AG08396 (cell line): Measurements from ENCODE around the gene HACD2.
A peak's percentile ranks its signal among the peaks of the same experiment; 100 is the strongest.
"Not testable (repeated sequence)": the region's sequence is repeated elsewhere in the genome, so short reads cannot be mapped to it uniquely, and the experiment has no call there.

Source experiments
- DNase-seq: peaks from one replicate; pipeline ENCODE4 v3.0.0; 2012; ENCODE audit warnings: low spot score, mixed read lengths

The HACD2 gene

DNA sequence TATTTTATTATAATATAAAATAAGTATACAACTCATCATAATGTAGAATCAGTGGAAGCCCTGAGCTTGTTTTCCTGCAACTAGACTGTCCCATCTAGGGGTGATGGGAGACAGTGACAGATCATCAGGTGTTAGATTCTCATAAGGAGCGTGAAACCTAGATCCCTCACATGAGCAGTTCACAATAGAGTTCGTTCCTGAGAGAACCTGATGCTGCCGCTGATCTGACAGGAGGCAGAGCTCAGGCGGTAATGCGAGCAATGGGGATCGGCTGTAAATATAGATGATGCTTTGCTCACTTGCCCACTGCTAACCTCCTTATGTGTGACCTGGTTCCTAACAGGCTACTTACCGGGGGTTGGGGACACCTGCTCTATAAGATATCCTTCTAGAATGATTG is 26.8 kb upstream of the HACD2 start:
- DNase-seq = not testable (repeated sequence)

- DNase-seq = no peak
These were observed 26.2 kb upstream of the HACD2 start for GRCh38 chr3:123611082-123611481.

GRCh38 chr3:123610331-123610730 is 25.5 kb upstream of the HACD2 start:
- DNase-seq = no peak

DNA sequence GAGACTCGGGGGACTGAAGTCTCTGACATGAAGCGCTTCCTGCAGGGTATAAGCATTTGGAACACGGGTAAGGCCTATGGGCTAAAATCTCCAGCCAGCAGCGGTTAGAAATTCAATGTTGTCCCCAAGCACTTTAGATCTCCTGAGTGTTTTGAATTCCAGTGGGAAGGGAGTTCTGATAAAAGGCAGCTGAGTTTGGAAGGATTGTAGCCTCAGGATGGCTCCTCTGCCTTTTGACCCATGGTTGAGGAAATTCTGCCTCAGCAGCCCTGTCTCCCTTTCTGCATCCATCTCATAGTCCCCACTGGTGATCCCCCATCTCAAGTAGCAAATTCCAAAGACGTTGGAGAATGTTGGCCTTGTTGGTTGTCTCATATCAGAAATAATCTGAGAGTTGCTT is 24.2 kb upstream of the HACD2 start:
- DNase-seq = no peak

GRCh38 chr3:123608263-123608937 is 23.5 kb upstream of the HACD2 start:
- DNase-seq = no peak

DNA sequence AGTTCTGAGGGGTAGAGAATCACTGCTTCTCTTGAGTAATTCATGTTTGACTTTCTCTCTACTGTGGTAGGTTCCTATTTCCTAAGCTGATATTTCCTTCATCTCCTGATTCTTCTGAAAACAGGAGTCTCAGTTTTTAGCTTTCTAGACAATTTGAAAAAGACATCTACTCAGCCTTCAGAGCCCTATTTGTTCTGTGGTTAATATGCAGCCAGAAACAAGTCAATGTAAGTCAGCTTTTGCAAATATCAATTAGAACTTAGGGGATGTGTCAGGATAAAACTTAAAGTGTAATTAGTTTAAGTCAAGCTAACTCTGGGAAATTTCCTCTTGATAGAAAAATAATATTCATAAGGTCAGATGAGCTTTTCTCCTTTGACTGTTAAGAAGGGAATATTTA is 21.7 kb upstream of the HACD2 start:
- DNase-seq = no peak

- DNase-seq = no peak
These were observed 21.0 kb upstream of the HACD2 start for GRCh38 chr3:123605789-123606234.

- not testable (repeated sequence) for DNase-seq
These were observed 18.3 kb upstream of the HACD2 start for GRCh38 chr3:123603153-123603552.

GRCh38 chr3:123602325-123602724 is 17.5 kb upstream of the HACD2 start:
- DNase-seq = no peak

- not testable (repeated sequence) for DNase-seq
These were observed 16.0 kb upstream of the HACD2 start for GRCh38 chr3:123600863-123601262.

GRCh38 chr3:123597561-123597960 is 12.7 kb upstream of the HACD2 start:
- DNase-seq = no peak

- no peak for DNase-seq
These were observed 10.7 kb upstream of the HACD2 start for GRCh38 chr3:123595396-123596180.

DNA sequence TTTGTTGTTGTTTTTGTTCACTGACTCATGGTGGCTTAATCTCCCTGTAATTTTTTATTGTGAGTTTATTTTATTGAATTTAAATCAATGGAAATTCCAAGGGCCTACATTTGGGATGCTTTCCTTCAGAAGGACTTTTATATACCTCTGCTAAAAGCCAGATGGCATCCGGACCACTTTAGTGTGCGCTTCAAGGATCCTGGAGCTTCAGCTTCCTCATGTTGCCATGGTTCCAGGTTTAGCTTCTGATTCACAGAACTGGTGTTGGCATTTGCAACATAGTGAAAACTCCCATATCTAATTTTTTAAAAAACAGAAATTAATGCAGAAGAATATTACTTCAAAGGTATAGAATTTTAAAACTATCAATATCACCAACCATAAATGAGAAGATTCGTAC is 8.5 kb upstream of the HACD2 start:
- no peak for DNase-seq

DNA sequence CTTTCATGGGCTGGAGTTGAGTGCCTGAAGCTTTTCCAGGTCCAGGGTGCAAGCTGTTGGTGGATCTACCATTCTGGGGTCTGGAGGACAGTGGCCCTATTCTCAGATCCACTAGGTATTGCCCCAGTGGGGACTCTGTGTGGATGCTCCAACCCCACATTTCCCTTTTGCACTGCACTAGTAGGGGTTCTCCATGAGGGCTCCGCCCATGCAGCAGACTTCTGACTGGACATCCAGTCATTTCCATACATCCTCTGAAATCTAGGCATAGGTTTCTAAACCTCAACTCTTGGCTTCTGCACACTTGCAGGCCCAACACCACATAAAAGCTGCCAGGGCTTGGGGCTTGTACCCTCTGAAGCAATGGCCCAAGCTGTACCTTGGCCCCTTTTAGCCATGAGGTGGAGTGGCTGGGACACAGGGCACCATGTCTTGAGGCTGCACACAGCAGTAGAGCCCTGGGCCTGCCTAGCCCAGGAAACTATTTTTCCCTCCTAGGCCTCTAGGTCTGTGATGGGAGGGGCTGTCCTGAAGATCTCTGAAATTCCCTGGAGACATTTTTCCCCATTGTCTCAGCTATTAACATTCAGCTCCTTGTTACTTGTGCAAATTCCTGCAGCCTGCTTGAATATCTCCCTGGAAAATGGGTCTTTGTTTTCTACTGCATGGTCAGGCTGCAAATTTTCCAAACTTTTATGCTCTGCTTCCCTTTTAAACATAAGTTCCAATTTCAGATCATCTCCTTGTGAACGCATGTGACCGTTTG is 6.0 kb upstream of the HACD2 start:
- DNase-seq = no peak

DNA sequence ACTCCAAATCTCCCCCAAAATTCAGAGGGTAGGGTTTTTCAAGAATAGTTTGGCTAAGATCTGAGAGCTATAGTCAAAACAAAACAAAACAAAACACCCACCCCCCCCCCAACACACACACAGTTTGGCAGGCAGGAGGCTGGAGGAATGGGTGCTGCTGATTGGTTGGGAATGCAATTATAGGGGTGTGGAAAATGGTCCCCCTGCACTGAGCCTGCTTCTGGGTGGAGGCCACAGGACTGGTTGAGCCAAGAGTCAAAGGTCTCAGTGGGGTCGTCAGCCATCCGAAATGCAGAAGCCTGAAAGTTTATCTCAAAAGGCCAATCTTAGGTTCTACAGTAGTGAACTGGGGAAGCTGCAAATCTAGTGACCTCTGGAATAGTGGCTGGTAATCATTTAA is 2.5 kb upstream of the HACD2 start:
- DNase-seq = no peak

DNA sequence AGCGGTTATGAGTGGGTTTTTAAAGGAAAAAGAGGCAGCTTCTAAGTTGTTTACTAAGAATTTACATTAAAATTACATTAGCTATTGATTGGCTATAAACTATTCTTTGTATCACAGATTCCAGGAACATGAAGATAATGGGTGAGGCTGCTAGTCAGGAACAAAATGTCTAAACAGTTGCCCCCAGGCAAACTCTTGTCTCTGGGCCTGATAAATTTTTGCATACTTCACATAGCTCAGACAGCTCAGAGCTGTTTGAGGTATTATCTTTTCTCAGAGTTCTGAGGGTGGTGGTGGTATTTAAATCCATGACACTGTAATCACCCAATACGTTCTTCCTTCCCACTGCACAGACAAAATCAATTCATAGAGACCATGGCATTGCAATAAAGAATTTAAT is 2.1 kb upstream of the HACD2 start:
- DNase-seq = no peak

DNA sequence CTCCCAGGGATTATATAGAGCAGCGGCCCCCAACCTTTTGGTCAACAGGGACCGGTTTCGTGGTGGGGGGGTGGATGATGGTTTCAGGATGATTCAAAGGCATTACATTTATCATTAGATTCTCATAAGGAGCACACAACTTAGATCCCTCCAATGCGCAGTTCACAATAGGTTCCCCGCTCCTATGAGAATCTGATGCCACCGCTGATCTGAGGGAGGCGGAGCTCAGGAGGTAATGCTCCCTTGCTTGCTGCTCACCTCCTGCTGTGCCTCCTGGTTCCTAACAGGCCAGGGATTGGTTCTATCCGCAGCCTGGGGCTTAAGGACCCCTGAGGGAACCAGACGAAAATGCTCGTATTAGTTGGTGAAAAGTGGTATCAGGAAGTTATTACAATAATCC is 1.3 kb upstream of the HACD2 start:
- DNase-seq = no peak

DNA sequence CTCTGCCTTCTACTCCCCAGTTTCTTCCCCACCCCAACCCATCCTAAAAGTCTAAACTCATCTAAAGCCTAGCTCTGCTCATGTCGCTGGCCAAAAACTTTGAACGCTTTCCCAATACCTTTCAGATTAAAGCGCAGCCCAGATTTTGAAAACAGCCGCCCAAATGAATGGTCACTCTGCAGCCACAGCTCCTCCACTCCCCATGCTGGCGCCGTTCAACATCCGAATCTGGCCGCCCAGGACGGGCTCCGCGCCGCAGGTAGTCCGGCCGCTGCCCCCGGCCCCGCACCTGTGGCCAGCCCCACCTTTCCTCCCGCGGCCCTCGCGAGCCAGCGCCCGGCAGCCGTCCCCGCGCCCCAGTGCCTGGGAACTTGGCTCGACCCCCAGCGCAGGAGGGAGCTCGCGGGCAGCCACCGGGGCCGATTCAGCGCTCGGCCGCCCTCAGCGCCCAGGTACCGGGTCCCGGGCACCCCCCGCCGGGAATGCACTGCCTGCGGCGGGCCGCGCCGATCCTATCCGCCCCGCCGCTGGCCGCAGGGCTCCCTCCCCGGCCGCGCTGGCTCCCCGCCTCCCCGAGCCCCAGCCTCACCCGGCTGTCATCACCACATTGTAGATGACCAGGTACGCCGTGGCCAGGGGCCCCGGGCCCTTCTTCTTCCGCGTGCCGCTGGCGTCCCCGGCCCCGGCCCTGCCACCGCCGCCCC is 417 bp downstream of the HACD2 start:
- DNase-seq = peak; percentile 56

- DNase-seq = no peak
These were observed 1.3 kb downstream of the HACD2 start for GRCh38 chr3:123583561-123583960.

GRCh38 chr3:123582315-123582714 is 2.5 kb downstream of the HACD2 start:
- DNase-seq = no peak

GRCh38 chr3:123576122-123576521 is 8.7 kb downstream of the HACD2 start:
- no peak for DNase-seq

DNA sequence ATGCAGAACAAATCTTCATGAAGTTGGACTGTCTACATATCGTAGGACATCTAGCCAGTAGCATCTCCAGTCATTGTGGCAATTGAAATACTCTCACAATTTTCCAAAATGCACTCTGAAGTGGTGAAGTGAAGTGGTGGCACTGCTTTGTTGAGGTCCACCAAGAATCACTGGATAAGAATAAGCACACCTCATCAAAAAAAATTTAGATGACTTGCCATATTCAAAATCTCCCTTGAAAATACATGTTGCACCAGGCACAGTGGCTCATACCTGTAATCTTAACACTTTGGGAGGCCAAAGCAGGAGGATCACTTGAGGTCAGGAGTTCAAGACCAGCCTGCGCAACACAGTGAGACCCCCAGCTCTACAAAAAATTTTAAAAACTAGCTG is 12.9 kb downstream of the HACD2 start:
- DNase-seq = no peak
